H1 (cell line): ENCODE data around the gene NT5C3B. TPM values are rescaled to one million over a fixed set of nuclear protein-coding genes. Genes with fewer than 3 reads are reported as not detected.

Source experiments
- CTCF ChIA-PET: fragments of 300-600 bp; sonication (Branson Sonifier 250); formaldehyde crosslinking; loops from one replicate; lab custom pipeline; 2021; ENCODE audit not compliant: partially characterized antibody; lab: Charles Lee
- POLR2A ChIA-PET: fragments of 300-600 bp; sonication (Branson Sonifier 250); formaldehyde crosslinking; loops from one replicate; lab custom pipeline; 2021; ENCODE audit warnings: inconsistent platforms; ENCODE audit not compliant: partially characterized antibody; lab: Charles Lee
- DNase-seq, 2 experiments: peaks; one replicate each; pipeline versions ENCODE4 v3.0.0 to v3.0.0-alpha.2; 2010 to 2022; ENCODE audit warnings: low spot score in 2 of 2, low read depth in 1 of 2, mixed read lengths in 1 of 2
- FAIRE-seq: peaks from 2 replicates; lab custom pipeline; 2011; peaks lifted over from hg19 to GRCh38; lab: Jason Lieb, UNC
- H2AFZ ChIP-seq: 2 replicates; pipeline ENCODE4 v1.8.1; 2012; ENCODE audit warnings: low read length, inconsistent platforms
- H2AK5ac ChIP-seq: 2 replicates; pipeline ENCODE4 v1.6.1; 2013; ENCODE audit warnings: low read depth, low read length
- H2BK120ac ChIP-seq: replicated peaks from 2 replicates; pipeline ENCODE3; 2013; ENCODE audit warnings: low read depth, low read length, inconsistent platforms
- H2BK12ac ChIP-seq: 2 replicates; pipeline ENCODE4 v1.6.1; 2013; ENCODE audit warnings: low read depth, low read length
- H2BK15ac ChIP-seq: 2 replicates; pipeline ENCODE4 v1.6.1; 2013; ENCODE audit warnings: low read length
- H2BK20ac ChIP-seq: 2 replicates; pipeline ENCODE4 v1.6.1; 2013; ENCODE audit warnings: low read length
- H2BK5ac ChIP-seq: 2 replicates; pipeline ENCODE4 v1.6.1; 2013; ENCODE audit warnings: low read depth, low read length
- H3K14ac ChIP-seq: 2 replicates; pipeline ENCODE4 v1.6.1; 2013; ENCODE audit warnings: inconsistent platforms; ENCODE audit not compliant: insufficient read length
- H3K18ac ChIP-seq: 2 replicates; pipeline ENCODE4 v1.6.1; 2013; ENCODE audit warnings: low read length; ENCODE audit errors: extremely low read depth
- H3K23ac ChIP-seq: 2 replicates; pipeline ENCODE4 v1.6.1; 2013; ENCODE audit warnings: inconsistent platforms; ENCODE audit not compliant: insufficient read length
- H3K23me2 ChIP-seq: 2 replicates; pipeline ENCODE4 v1.6.1; 2013; ENCODE audit warnings: low read depth, low read length
- H3K27ac ChIP-seq: 2 replicates; pipeline ENCODE4 v1.6.1; 2011; ENCODE audit warnings: low read depth, low read length, inconsistent platforms
- H3K27me3 ChIP-seq, 4 experiments: replicated peaks in 1 of 4; 1 replicate in 1 of 4; 2 replicates in 3 of 4; pipeline versions ENCODE4 v1.6.1 to v1.8.1; 2011 to 2013; ENCODE audit warnings: low read length in 3 of 4, mild to moderate bottlenecking in 3 of 4, inconsistent platforms in 2 of 4, mixed read lengths in 2 of 4, moderate library complexity in 1 of 4; ENCODE audit not compliant: control insufficient read depth in 3 of 4, insufficient read depth in 3 of 4; ENCODE audit errors: extremely low read depth in 1 of 4
- H3K36me3 ChIP-seq, 4 experiments: 2 replicates each; pipeline versions ENCODE4 v1.6.1 to v1.8.1; 2011 to 2013; ENCODE audit warnings: mild to moderate bottlenecking in 4 of 4, low read length in 3 of 4, moderate library complexity in 2 of 4, control low read depth in 1 of 4, inconsistent platforms in 1 of 4; ENCODE audit not compliant: insufficient read depth in 4 of 4, control insufficient read depth in 2 of 4
- H3K4ac ChIP-seq: replicated peaks from 2 replicates; pipeline ENCODE3; 2013; ENCODE audit warnings: low read length, low read depth, mixed read lengths, inconsistent platforms; ENCODE audit not compliant: insufficient read length
- H3K4me1 ChIP-seq, 4 experiments: replicated peaks in 1 of 4; 1 replicate in 1 of 4; 2 replicates in 3 of 4; pipeline versions ENCODE4 v1.6.1 to v1.8.1; 2011 to 2013; ENCODE audit warnings: low read length in 3 of 4, inconsistent platforms in 2 of 4, mixed read lengths in 1 of 4; ENCODE audit not compliant: insufficient read depth in 4 of 4, control insufficient read depth in 3 of 4
- H3K4me2 ChIP-seq, 2 experiments: 2 replicates each; pipeline versions ENCODE4 v1.6.1 to v1.8.1; 2011 to 2013; ENCODE audit warnings: low read depth in 2 of 2, low read length in 2 of 2, control low read depth in 1 of 2, inconsistent platforms in 1 of 2, mild to moderate bottlenecking in 1 of 2; ENCODE audit not compliant: insufficient read depth in 1 of 2
- H3K4me3 ChIP-seq, 4 experiments: fragments of 200-600, 300-600 bp in 1 of 4; sonication (generic), shearing (Covaris generic), sonication (Bioruptor Twin) in 1 of 4; 2 replicates each; pipeline versions ENCODE4 v1.5.1 to v1.8.1; 2011 to 2016; ENCODE audit warnings: low read length in 4 of 4, low read depth in 3 of 4, control low read depth in 2 of 4, inconsistent platforms in 2 of 4, mild to moderate bottlenecking in 2 of 4, mixed read lengths in 1 of 4, moderate library complexity in 1 of 4; ENCODE audit not compliant: insufficient read depth in 2 of 4; ENCODE audit errors: extremely low read depth in 1 of 4
- H3K56ac ChIP-seq: replicated peaks from 2 replicates; pipeline ENCODE3; 2013; ENCODE audit warnings: low read depth, mild to moderate bottlenecking, mixed read lengths, low read length, inconsistent platforms; ENCODE audit not compliant: insufficient read length
- H3K79me1 ChIP-seq: 2 replicates; pipeline ENCODE4 v1.6.1; 2013; ENCODE audit warnings: low read depth, low read length, control low read depth
- H3K79me2 ChIP-seq, 2 experiments: 2 replicates each; pipeline versions ENCODE4 v1.6.1 to v1.8.1; 2012 to 2013; ENCODE audit warnings: low read length in 2 of 2, mild to moderate bottlenecking in 2 of 2, inconsistent platforms in 1 of 2; ENCODE audit not compliant: insufficient read depth in 2 of 2, control insufficient read depth in 1 of 2
- H3K9ac ChIP-seq, 4 experiments: replicated peaks in 1 of 4; 1 replicate in 1 of 4; 2 replicates in 3 of 4; pipeline versions ENCODE4 v1.6.1 to v1.8.1; 2011 to 2013; ENCODE audit warnings: low read depth in 3 of 4, low read length in 3 of 4, control low read depth in 2 of 4, mild to moderate bottlenecking in 2 of 4, moderate library complexity in 2 of 4, inconsistent platforms in 1 of 4; ENCODE audit errors: extremely low read depth in 1 of 4
- H3K9me3 ChIP-seq, 2 experiments: 2 replicates each; pipeline versions ENCODE4 v1.6.1 to v1.8.1; 2012 to 2013; ENCODE audit warnings: mild to moderate bottlenecking in 2 of 2, moderate library complexity in 2 of 2, control low read depth in 1 of 2, inconsistent platforms in 1 of 2, low read depth in 1 of 2, low read length in 1 of 2, mixed read lengths in 1 of 2; ENCODE audit not compliant: insufficient read depth in 2 of 2
- H4K20me1 ChIP-seq, 2 experiments: replicated peaks in 1 of 2; 2 replicates each; pipeline versions ENCODE3 to v1.8.1; 2011 to 2013; ENCODE audit warnings: inconsistent platforms in 2 of 2, low read length in 2 of 2, mild to moderate bottlenecking in 1 of 2; ENCODE audit not compliant: insufficient read depth in 2 of 2, control insufficient read depth in 1 of 2
- H4K5ac ChIP-seq: 2 replicates; pipeline ENCODE4 v1.6.1; 2013; ENCODE audit warnings: low read length, low read depth, mixed read lengths, inconsistent platforms; ENCODE audit not compliant: insufficient read length
- H4K8ac ChIP-seq: 2 replicates; pipeline ENCODE4 v1.8.0; 2013; ENCODE audit warnings: mild to moderate bottlenecking, moderate library complexity, low read length, inconsistent platforms; ENCODE audit not compliant: insufficient read depth; ENCODE audit errors: extremely low read depth
- H4K91ac ChIP-seq: replicated peaks from 2 replicates; pipeline ENCODE3; 2013; ENCODE audit warnings: low read length, mixed read lengths, inconsistent platforms; ENCODE audit not compliant: insufficient read length
- CBX8 ChIP-seq: fragments of 300-800, 300-1000 bp; sonication (generic); IDR thresholded peaks from 2 replicates; pipeline ENCODE4 v1.7.1; 2016; ENCODE audit warnings: low read depth, low read length, borderline replicate concordance
- NANOG ChIP-seq: IDR thresholded peaks from 2 replicates; pipeline ENCODE4 v1.6.1; 2011; ENCODE audit warnings: low read length, low read depth, mild to moderate bottlenecking, inconsistent platforms; ENCODE audit not compliant: insufficient read depth, poor library complexity, severe bottlenecking
- WGBS, 2 experiments: shearing (Covaris generic) in 1 of 2; methylation state at CpG; one replicate each; pipeline versions ENCODE4 v1.1.6 to v1.1.7; 2013 to 2015; ENCODE audit warnings: low lambda C conversion rate in 2 of 2, mixed read lengths in 2 of 2, inconsistent platforms in 1 of 2, low coverage in 1 of 2, missing lambda C conversion rate in 1 of 2; ENCODE audit not compliant: insufficient replicate concordance in 2 of 2, insufficient coverage in 1 of 2, insufficient read length in 1 of 2; ENCODE audit errors: extremely low coverage in 1 of 2, missing lambda C conversion rate in 1 of 2; 5-methylcytosine and 5-hydroxymethylcytosine counted together
- polyA plus RNA-seq, 7 experiments: library from polyadenylated mRNA; depleted of rRNA in 3 of 7; stranded (reverse) in 5 of 7; unstranded in 2 of 7; fragments of >200 nt in 5 of 7; fragments of 200-250 nt in 2 of 7; gene quantifications; 1 replicate in 5 of 7; 2 replicates in 1 of 7; 4 replicates in 1 of 7; pipeline versions ENCODE4 v1.2.1 to v1.2.3, GENCODE V29; 2011 to 2013; ENCODE audit warnings: missing spikeins in 2 of 7, mixed read lengths in 2 of 7
- total RNA-seq: library from RNA; stranded (reverse); fragmentation: NEBNext Ultra II Directional; extraction: Animal tissue kit (Norgen Biotek cat#: 25700); gene quantifications from 2 replicates; pipeline ENCODE4 v1.2.1, GENCODE V29; 2021

NT5C3B gene
- total and polyA plus RNA-seq, 2 of the 8 experiments (the other 6 are each of a cell fraction or from before 2014, with no cell fraction given), result 68.7 to 94.5 TPM

DNA sequence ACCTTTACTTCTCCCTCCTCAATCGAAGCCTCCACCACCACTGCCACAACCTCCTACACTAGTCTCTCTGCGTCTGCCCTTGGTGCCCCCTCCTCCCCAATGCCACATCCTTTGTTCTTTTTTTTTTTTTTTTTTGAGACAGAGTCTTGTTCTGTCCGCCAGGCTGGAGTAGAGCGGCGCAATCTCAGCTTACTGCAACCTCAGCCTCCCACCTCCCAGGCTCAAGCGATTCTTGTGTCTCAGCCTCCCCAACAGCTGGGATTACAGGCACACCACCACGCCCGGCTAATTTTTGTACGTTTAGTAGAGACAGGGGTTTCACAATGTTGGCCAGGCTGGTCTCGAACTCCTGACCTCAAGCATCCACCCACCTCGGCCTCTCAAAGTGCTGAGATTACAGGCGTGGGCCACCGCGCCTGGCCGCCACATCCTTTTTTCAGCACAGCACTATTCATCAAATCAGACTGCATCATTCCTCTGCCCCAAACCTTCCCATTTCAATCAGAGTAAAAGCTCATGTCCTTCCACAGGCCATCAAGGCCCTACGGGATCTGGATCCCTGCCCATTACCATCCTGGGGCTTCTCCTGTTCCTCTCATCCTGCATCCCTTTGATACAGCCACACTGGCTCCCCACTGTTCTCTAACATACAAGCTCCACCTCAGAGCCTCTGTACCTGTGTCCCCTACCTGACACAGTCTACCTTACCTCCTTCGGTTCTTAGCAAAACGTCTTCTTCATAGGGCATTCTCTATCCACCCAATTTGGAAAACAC lies 27.2 kb upstream of the NT5C3B start:
- H2AK5ac ChIP-seq, result no peak overlapping the region
- TF ChIP-seq CBX8 (no peak), NANOG (no peak)
- H4K5ac ChIP-seq, result no peak overlapping the region
- H4K8ac ChIP-seq, result no peak overlapping the region
- peaks cover 0 to 16% (median 12%) of the 10 kb centered on the region in 4 experiments; a peak in 7 of 8 replicates for H3K36me3 ChIP-seq
- no peak overlapping the region for H2BK20ac ChIP-seq
- H3K79me2 ChIP-seq, result peaks cover 10 to 58% of the 10 kb centered on the region in 2 experiments
- no peak overlapping the region for H3K23ac ChIP-seq
- CTCF ChIA-PET, result interaction anchor here (0.6 to 1.5 kb wide), 9 partner anchors 21 to 173 kb away, joined by 3 to 5 read pairs (median 3); partner anchors contain the start of genes JUP and KLHL10
- no peak overlapping the region for H2BK5ac ChIP-seq
- no peak overlapping the region for H2BK120ac ChIP-seq
- WGBS, 2 experiments, result 82% methylated on average over 17 of the region's 18 CpGs; no CpG with 5 or more reads in 1 of the 2 experiments
- peak overlapping the region; percentile 80 to 93 for H3K4me2 ChIP-seq
- no peak overlapping the region for H3K18ac ChIP-seq
- H3K56ac ChIP-seq, result no peak overlapping the region
- peaks cover 2 to 27% of the 10 kb centered on the region in 2 experiments for H4K20me1 ChIP-seq
- H3K23me2 ChIP-seq, result peaks cover 9% of the 10 kb centered on the region
- FAIRE-seq, result no peak
- H2BK15ac ChIP-seq, result no peak overlapping the region
- H3K27ac ChIP-seq, result no peak overlapping the region
- no peak overlapping the region for H3K4ac ChIP-seq
- no peak overlapping the region for H2BK12ac ChIP-seq
- no peaks in the 10 kb centered on the region for H3K9me3 ChIP-seq
- H3K9ac ChIP-seq, result peak overlapping the region in 1 of 4 experiments; percentile 50; a peak in 2 of 7 replicates
- peak overlapping the region; percentile 27 to 94 (median 88); a peak in 6 of 8 replicates for H3K4me3 ChIP-seq
- POLR2A ChIA-PET, result interaction anchor here (0.6 to 4.1 kb wide), 20 partner anchors 13 to 174 kb away, joined by 3 to 26 read pairs (median 5); partner anchors contain the start of genes ACLY, CNP, EIF1 and FKBP10
- H4K91ac ChIP-seq, result no peak overlapping the region
- peaks cover 3% of the 10 kb centered on the region for H3K79me1 ChIP-seq
- no peak overlapping the region for H2AFZ ChIP-seq
- no peaks in the 10 kb centered on the region for H3K27me3 ChIP-seq
- DNase-seq, result no peak
- no peak overlapping the region for H3K14ac ChIP-seq
- peaks cover 9 to 25% (median 13%) of the 10 kb centered on the region in 4 experiments for H3K4me1 ChIP-seq
